Measurements from ENCODE around the gene HSPG2.

Gene HSPG2

DNA sequence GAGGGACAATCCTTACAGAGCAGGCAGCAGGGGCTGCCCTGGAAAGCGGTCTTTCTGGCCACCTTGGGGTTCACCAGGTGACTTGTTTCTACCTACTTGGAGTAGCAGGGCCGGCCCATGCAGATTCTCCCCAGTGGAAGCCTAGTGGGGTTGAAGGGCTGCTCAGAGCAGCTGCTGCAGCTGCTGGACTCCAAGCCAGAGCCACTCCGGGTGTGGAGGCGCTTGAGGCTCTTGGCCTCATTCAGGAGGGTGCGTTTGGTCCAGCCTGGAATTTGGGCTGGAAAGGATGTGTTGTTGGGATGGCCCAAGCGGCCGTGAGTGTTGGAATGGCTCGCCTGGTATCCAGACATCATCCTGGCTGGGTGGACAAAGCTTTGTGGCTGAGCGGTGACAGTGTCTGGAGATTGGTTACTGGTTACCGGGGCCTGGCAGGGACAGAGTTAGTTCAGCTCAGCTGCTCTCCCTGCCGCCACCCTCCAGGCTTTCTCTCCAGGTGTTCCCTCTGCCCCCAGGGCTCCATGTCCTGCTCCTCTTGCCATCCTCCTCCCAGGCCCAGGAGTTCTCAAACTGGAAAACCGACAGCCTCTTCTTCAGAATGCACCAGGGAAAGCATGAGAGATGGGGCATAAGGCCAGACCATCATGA lies 14.2 kb upstream of the HSPG2 start:
- H3K4me1 ChIP-seq (ENCODE audit: insufficient read depth, low read length, severe bottlenecking) = no peaks in the 10 kb centered on the region
- TF ChIP-seq CTCF (IDR thresholded peaks at IDR 0.05; ENCODE audit: low read length) (no peak), EZH2 (IDR thresholded peaks at IDR 0.05; ENCODE audit: borderline replicate concordance, low read length) (no peak)
- H3K4me2 ChIP-seq (ENCODE audit: low read length) = no peak overlapping the region
- no peaks in the 10 kb centered on the region for H3K36me3 ChIP-seq (ENCODE audit: insufficient read depth, low read length)
- H3K9ac ChIP-seq (ENCODE audit: low read length) = no peak overlapping the region
- no peaks in the 10 kb centered on the region for H4K20me1 ChIP-seq (ENCODE audit: insufficient read depth, low read length)
- H3K4me3 ChIP-seq (ENCODE audit: low read depth, low read length, poor library complexity, severe bottlenecking) = no peak overlapping the region
- H3K9me2 ChIP-seq (ENCODE audit: low read depth, low read length) = no peaks in the 10 kb centered on the region
- H3K9me3 ChIP-seq (ENCODE audit: low read length) = no peaks in the 10 kb centered on the region
- H3K27ac ChIP-seq (ENCODE audit: low read depth, low read length, poor library complexity, severe bottlenecking) = no peak overlapping the region
- H3K27me3 ChIP-seq (ENCODE audit: insufficient read depth, low read length) = no peaks in the 10 kb centered on the region
- no peak overlapping the region for H2AFZ ChIP-seq (ENCODE audit: low read length)
- H3K79me2 ChIP-seq (ENCODE audit: insufficient read depth, low read length) = no peaks in the 10 kb centered on the region
- no peaks in the 10 kb centered on the region for H3F3A ChIP-seq (ENCODE audit: insufficient read depth, low read length)

- Histone ChIP-seq H2AFZ (ENCODE audit: low read length) (no peak overlapping the region), H3K9me2 (ENCODE audit: low read depth, low read length) (no peaks in the 10 kb centered on the region), H3K27me3 (ENCODE audit: insufficient read depth, low read length) (no peaks in the 10 kb centered on the region), H3K79me2 (ENCODE audit: insufficient read depth, low read length) (no peaks in the 10 kb centered on the region), H3K9ac (ENCODE audit: low read length) (no peak overlapping the region), H3K4me2 (ENCODE audit: low read length) (no peak overlapping the region), H3K36me3 (ENCODE audit: insufficient read depth, low read length) (no peaks in the 10 kb centered on the region), H3F3A (ENCODE audit: insufficient read depth, low read length) (no peaks in the 10 kb centered on the region), H4K20me1 (ENCODE audit: insufficient read depth, low read length) (no peaks in the 10 kb centered on the region), H3K4me3 (ENCODE audit: low read depth, low read length, poor library complexity, severe bottlenecking) (no peak overlapping the region), H3K4me1 (ENCODE audit: insufficient read depth, low read length, severe bottlenecking) (no peaks in the 10 kb centered on the region), H3K9me3 (ENCODE audit: low read length) (no peaks in the 10 kb centered on the region), H3K27ac (ENCODE audit: low read depth, low read length, poor library complexity, severe bottlenecking) (no peak overlapping the region)
- TF ChIP-seq CTCF (IDR thresholded peaks at IDR 0.05; ENCODE audit: low read length) (no peak), EZH2 (IDR thresholded peaks at IDR 0.05; ENCODE audit: borderline replicate concordance, low read length) (no peak)
Measured at GRCh38 chr1:21950734-21951133, 13.6 kb upstream of the HSPG2 start.

DNA sequence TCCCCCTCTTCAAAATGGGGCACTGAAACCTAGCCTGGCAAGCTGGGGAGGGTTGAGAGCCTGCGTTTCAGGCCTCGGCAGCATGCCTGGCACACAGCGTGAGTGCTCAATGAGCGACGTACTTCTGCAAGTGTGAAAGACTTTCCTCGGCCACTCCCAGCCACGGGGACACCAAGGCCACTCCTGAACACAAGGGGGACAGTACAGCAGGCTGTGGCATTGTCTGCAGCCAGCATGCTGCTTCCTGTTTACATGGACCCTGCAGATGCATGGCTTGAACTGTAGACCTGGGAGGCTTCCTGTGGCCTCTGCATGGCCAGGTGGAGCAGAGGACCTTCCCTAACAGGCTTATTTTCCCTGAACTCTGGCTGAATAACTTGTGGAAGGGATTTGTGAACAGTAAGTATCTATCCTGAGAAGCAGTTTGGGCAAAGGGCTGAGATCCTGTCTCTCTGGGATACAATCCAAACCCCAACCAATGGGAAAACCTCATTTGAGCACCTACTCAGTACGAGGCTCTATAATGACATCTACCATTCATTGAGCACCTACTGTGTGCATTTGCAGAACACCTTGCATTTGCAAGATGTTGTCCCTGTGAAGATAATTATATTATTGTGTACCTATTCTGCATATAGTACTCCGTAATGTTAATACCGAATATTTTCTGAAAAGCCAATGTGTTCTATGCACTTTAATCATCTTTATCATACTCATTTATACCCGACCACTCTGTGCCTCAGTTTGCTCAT lies 9.9 kb upstream of the HSPG2 start:
- Histone ChIP-seq H3K9me3 (ENCODE audit: low read length) (no peaks in the 10 kb centered on the region), H3K27me3 (ENCODE audit: insufficient read depth, low read length) (no peaks in the 10 kb centered on the region), H3K9ac (ENCODE audit: low read length) (no peak overlapping the region), H3K4me1 (ENCODE audit: insufficient read depth, low read length, severe bottlenecking) (no peaks in the 10 kb centered on the region), H3K27ac (ENCODE audit: low read depth, low read length, poor library complexity, severe bottlenecking) (no peak overlapping the region), H2AFZ (ENCODE audit: low read length) (no peak overlapping the region), H3K4me3 (ENCODE audit: low read depth, low read length, poor library complexity, severe bottlenecking) (no peak overlapping the region), H4K20me1 (ENCODE audit: insufficient read depth, low read length) (no peaks in the 10 kb centered on the region), H3F3A (ENCODE audit: insufficient read depth, low read length) (no peaks in the 10 kb centered on the region), H3K9me2 (ENCODE audit: low read depth, low read length) (no peaks in the 10 kb centered on the region), H3K79me2 (ENCODE audit: insufficient read depth, low read length) (no peaks in the 10 kb centered on the region), H3K36me3 (ENCODE audit: insufficient read depth, low read length) (no peaks in the 10 kb centered on the region), H3K4me2 (ENCODE audit: low read length) (no peak overlapping the region)
- TF ChIP-seq CTCF (IDR thresholded peaks at IDR 0.05; ENCODE audit: low read length) = no peak
- TF ChIP-seq EZH2 (IDR thresholded peaks at IDR 0.05; ENCODE audit: borderline replicate concordance, low read length) = no peak

All from OCI-LY1 (cell line).